Natural killer cell (primary cell): ENCODE measurements around the gene C2. TPM values are rescaled to one million over a fixed set of nuclear protein-coding genes. Genes with fewer than 3 reads are reported as not detected.
"Not testable (repeated sequence)": the region's sequence is repeated elsewhere in the genome, so short reads cannot be mapped to it uniquely, and the experiment has no call there.

Experiments used
- ATAC-seq, 3 donors: fragments of 150-1000 bp in 2 of 3; fragments of 200-7000 bp in 1 of 3; cut with Tn5 transposase; 1 replicate in 1 of 3; 2 replicates in 2 of 3; pipeline ENCODE4 v1.10.0; 2021; ENCODE audit warnings: mild to moderate bottlenecking in 2 of 3, moderate library complexity in 2 of 3
- DNase-seq, 2 donors: peaks; one replicate each; pipeline versions ENCODE4 v3.0.0 to v3.0.0-alpha.2; 2013 to 2021; ENCODE audit warnings: mixed read lengths in 1 of 2
- H3K27ac ChIP-seq: one replicate; pipeline ENCODE4 v1.5.1; 2013; ENCODE audit warnings: mild to moderate bottlenecking, low read length
- H3K27me3 ChIP-seq: one replicate; pipeline ENCODE4 v1.6.1; 2013; ENCODE audit warnings: low read length; ENCODE audit not compliant: control insufficient read depth, insufficient read depth
- H3K36me3 ChIP-seq: one replicate; pipeline ENCODE4 v1.6.1; 2013; ENCODE audit warnings: low read length; ENCODE audit not compliant: control insufficient read depth, insufficient read depth
- H3K4me1 ChIP-seq: one replicate; pipeline ENCODE4 v1.6.1; 2013; ENCODE audit warnings: low read length; ENCODE audit not compliant: control insufficient read depth, insufficient read depth
- H3K4me3 ChIP-seq: one replicate; pipeline ENCODE4 v1.5.1; 2013; ENCODE audit warnings: low read length
- H3K9me3 ChIP-seq: one replicate; pipeline ENCODE4 v1.6.1; 2013; ENCODE audit warnings: low read length; ENCODE audit not compliant: control insufficient read depth, insufficient read depth
- H3K27ac Mint-ChIP-seq, 2 donors: one replicate each; pipeline ENCODE4 v1.8.0; 2022; ENCODE audit warnings: mild to moderate bottlenecking in 2 of 2, mixed read lengths in 2 of 2, moderate library complexity in 1 of 2
- H3K27me3 Mint-ChIP-seq, 2 donors: one replicate each; pipeline ENCODE4 v1.8.0; 2022; ENCODE audit warnings: low read depth in 2 of 2, mixed read lengths in 2 of 2
- H3K36me3 Mint-ChIP-seq: one replicate; pipeline ENCODE4 v1.8.0; 2022; ENCODE audit warnings: mixed read lengths
- H3K4me1 Mint-ChIP-seq, 2 donors: one replicate each; pipeline ENCODE4 v1.8.0; 2022; ENCODE audit warnings: mixed read lengths in 2 of 2
- H3K4me3 Mint-ChIP-seq: one replicate; pipeline ENCODE4 v1.8.0; 2022; ENCODE audit warnings: mild to moderate bottlenecking, moderate library complexity, mixed read lengths
- H3K9me3 Mint-ChIP-seq, 2 donors: one replicate each; pipeline ENCODE4 v1.8.0; 2022; ENCODE audit warnings: mixed read lengths in 2 of 2
- WGBS: methylation state at CpG from one replicate; pipeline ENCODE4 v1.1.7; 2013; ENCODE audit warnings: missing lambda C conversion rate; ENCODE audit not compliant: insufficient coverage; 5-methylcytosine and 5-hydroxymethylcytosine counted together
- intact Hi-C: fragments of 100-400 bp; cut with micrococcal nuclease; formaldehyde crosslinking; loops from one replicate; pipeline ENCODE4 v1.14.2; 2022
- total RNA-seq, 4 donors: library from RNA; stranded (reverse); fragments of 120-200 nt in 1 of 4; gene quantifications; one replicate each; pipeline versions ENCODE4 v1.2.3 to v1.2.4, GENCODE V29; 2013 to 2022
- TF ChIP-seq, protein P1 (sequence below): fragments of 200-600 bp; IDR thresholded peaks from one replicate; pipeline ENCODE4 v1.8.0; 2022; ENCODE audit warnings: antibody characterized with exemption

The C2 gene
- total RNA-seq, 3 donors from 2014 or later (not counting 1 experiment from before 2014, with no cell fraction given), result 0.55 to 1.3 (median 1.0) TPM

DNA sequence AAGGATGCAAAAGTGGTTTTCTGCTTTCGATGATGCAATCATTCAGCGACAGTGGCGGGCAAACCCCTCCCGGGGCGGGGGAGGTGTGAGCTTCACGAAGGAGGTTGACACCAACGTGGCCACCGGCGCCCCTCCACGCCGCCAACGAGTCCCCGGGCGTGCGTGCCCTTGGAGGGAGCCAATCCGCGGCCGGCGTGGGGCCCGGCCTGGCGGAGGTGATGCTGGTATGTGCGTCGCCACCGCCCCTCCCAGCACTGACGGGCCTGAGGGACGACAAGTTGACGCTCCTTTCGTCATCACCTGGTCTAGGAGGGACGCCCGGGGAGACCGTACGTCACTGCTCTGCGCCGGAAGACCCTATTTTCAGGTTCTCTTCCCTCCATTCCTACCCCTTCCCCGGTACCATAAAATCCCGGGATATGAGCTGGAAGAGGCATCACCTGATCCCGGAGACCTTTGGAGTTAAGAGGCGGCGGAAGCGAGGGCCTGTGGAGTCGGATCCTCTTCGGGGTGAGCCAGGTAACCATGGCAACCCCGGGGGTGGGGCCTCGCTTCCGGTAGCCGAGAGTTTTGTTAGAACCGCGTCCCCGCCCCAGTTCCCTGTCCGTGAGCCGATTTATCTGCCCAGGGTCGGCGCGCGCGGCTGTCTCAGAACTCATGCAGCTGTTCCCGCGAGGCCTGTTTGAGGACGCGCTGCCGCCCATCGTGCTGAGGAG, 44.6 kb downstream of the C2 start, which contains the start of gene DXO:
Gene DXO (minus strand): TSS at position 146 of the 716 bp plus-strand sequence. CDS start 463 bp downstream, outside the sequence.
- WGBS, result under 1% methylated on average over 62 of the region's 62 CpGs
- Mint-ChIP-seq H3K4me3 (peak within 1 kb of the TSS; percentile 93), H3K36me3 (no peaks in the 10 kb centered on the region), H3K27ac (peak within 1 kb of the TSS; percentile 93 to 97), H3K9me3 (no peaks in the 10 kb centered on the region), H3K4me1 (peaks cover 20 to 39% of the 10 kb centered on the region in 2 donors), H3K27me3 (no peaks in the 10 kb centered on the region)
- DNase-seq, result peak; percentile 99
- Histone ChIP-seq H3K9me3 (no peaks in the 10 kb centered on the region), H3K27me3 (no peaks in the 10 kb centered on the region), H3K27ac (peak within 1 kb of the TSS; percentile 98), H3K4me1 (peaks cover 23% of the 10 kb centered on the region), H3K36me3 (peaks cover 34% of the 10 kb centered on the region), H3K4me3 (peak within 1 kb of the TSS; percentile 83)
- intact Hi-C loops, result loop anchor here (1.0 to 10.0 kb wide), 2 partner anchors 14 to 223 kb away; partner anchors contain the start of genes GPSM3, NELFE and PBX2
- peak; percentile 89 to 98 (median 92) for ATAC-seq
- TF ChIP-seq, protein P1, sequence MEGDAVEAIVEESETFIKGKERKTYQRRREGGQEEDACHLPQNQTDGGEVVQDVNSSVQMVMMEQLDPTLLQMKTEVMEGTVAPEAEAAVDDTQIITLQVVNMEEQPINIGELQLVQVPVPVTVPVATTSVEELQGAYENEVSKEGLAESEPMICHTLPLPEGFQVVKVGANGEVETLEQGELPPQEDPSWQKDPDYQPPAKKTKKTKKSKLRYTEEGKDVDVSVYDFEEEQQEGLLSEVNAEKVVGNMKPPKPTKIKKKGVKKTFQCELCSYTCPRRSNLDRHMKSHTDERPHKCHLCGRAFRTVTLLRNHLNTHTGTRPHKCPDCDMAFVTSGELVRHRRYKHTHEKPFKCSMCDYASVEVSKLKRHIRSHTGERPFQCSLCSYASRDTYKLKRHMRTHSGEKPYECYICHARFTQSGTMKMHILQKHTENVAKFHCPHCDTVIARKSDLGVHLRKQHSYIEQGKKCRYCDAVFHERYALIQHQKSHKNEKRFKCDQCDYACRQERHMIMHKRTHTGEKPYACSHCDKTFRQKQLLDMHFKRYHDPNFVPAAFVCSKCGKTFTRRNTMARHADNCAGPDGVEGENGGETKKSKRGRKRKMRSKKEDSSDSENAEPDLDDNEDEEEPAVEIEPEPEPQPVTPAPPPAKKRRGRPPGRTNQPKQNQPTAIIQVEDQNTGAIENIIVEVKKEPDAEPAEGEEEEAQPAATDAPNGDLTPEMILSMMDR, result no peak

GRCh38 chr6:31972709-31973350, 45.3 kb downstream of the C2 start:
- H3K4me3 Mint-ChIP-seq, result peak overlapping the region; percentile 93
- peak overlapping the region; percentile 93 to 97 for H3K27ac Mint-ChIP-seq
- TF ChIP-seq, protein P1, result no peak
- intact Hi-C loops, result loop anchor here (1.0 to 10.0 kb wide), 2 partner anchors 15 to 222 kb away; partner anchors contain the start of genes GPSM3, NELFE and PBX2
- peaks cover 20 to 39% of the 10 kb centered on the region in 2 donors for H3K4me1 Mint-ChIP-seq
- DNase-seq (no peak), ATAC-seq (no peak)
- H3K27me3 Mint-ChIP-seq, result no peaks in the 10 kb centered on the region
- Histone ChIP-seq H3K27me3 (no peaks in the 10 kb centered on the region), H3K9me3 (no peaks in the 10 kb centered on the region), H3K4me3 (peak overlapping the region; percentile 83), H3K36me3 (peaks cover 27% of the 10 kb centered on the region), H3K4me1 (peaks cover 23% of the 10 kb centered on the region), H3K27ac (peak overlapping the region; percentile 98)
- H3K9me3 Mint-ChIP-seq, result no peaks in the 10 kb centered on the region
- 13% methylated on average over 19 of the region's 19 CpGs for WGBS
- no peaks in the 10 kb centered on the region for H3K36me3 Mint-ChIP-seq

- H3K27me3 ChIP-seq, H3K36me3 ChIP-seq, H3K4me3 Mint-ChIP-seq, H3K9me3 ChIP-seq, H3K27ac ChIP-seq, H3K36me3 Mint-ChIP-seq, H3K9me3 Mint-ChIP-seq, H3K27ac Mint-ChIP-seq, H3K27me3 Mint-ChIP-seq, ATAC-seq, DNase-seq, H3K4me3 ChIP-seq: not testable (repeated sequence)
- 97% methylated on average over 18 of the region's 30 CpGs for WGBS
- H3K4me1 ChIP-seq, result peaks cover 15% of the 10 kb centered on the region
- intact Hi-C loops, result loop anchor here (10.0 kb wide), 1 partner anchor 219 kb away; the partner anchor contains the start of genes GPSM3 and PBX2
- H3K4me1 Mint-ChIP-seq, result peaks cover 14 to 30% of the 10 kb centered on the region in 2 donors
Observed at GRCh38 chr6:31976065-31976464, 48.5 kb downstream of the C2 start.
